Skin epidermis (tissue), 12 donors: Measurements from ENCODE around the gene ZNF275.
A peak's percentile ranks its signal among the peaks of the same experiment; 100 is the strongest.
"Not testable (repeated sequence)": the region's sequence is repeated elsewhere in the genome, so short reads cannot be mapped to it uniquely, and the experiment has no call there.

Experiments
- H3K27ac ChIP-seq, 21 experiments: fragments of 200-600 bp; sonication (generic) in 11 of 21; one replicate each; pipeline ENCODE4 v1.5.0; 2020; ENCODE audit warnings: mild to moderate bottlenecking in 3 of 21, inconsistent platforms in 2 of 21, moderate library complexity in 2 of 21
- H3K4me3 ChIP-seq, 7 experiments: fragments of 200-600 bp; sonication (generic) in 2 of 7; one replicate each; pipeline ENCODE4 v1.5.0; 2020; ENCODE audit warnings: inconsistent platforms in 2 of 7, mild to moderate bottlenecking in 2 of 7, moderate library complexity in 1 of 7

The ZNF275 gene

DNA sequence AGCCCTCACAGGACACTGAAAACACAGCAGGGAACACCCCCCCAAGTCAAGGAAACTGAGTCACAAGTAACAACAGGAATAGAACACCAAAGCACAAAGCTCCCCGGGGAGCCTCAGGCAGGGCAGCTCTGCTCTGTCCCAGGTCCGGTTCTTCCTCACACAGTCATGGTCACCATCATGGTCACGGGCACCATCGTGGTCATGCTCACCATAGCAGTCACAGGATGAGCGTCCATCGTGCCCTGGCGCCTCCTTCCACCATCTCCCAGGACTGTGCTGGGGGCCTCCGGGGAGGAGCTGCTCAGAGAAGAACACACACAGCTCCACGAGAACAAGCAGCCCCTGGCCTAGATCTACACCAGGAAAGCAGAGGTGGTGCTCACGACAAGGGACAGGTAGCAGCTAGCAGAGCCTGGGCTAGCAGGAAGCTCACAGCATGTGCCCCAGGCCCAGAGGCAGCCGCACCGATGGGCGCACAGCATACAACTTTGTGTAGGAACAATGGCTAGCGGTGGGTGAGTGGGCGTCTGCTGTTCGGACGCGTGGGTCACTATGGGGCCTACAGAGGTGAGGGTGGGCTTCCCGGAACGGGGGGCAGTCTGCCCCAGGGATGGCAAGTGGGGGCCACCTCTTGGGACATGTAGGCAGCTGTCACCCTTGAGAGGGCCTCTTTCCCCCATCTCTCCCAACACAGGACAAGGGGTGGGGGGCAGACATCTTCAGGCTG is 15.8 kb upstream of the ZNF275 start:
- no peak overlapping the region for H3K27ac ChIP-seq
- no peak overlapping the region for H3K4me3 ChIP-seq

DNA sequence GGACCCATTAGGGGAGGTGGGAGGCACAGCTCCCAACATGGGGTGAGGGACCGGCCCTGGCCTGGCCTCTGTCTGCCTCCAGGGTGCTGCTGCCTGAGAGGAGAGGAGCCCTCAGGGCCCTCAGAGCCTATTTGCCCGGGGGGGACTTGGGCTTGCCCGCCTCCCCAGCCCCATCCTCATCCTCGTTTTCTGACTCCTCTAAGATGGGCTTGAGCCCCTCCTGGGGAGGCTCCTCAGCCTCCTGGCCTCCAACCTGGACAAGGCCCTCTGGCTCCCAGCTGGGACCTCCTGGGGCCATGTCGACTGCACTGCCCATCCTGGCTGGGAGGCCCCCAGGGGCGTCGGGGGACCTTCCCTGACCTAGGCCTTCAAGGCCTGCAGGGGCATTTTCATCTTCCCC is 15.1 kb upstream of the ZNF275 start:
- Histone ChIP-seq H3K4me3 (no peak overlapping the region), H3K27ac (no peak overlapping the region)

DNA sequence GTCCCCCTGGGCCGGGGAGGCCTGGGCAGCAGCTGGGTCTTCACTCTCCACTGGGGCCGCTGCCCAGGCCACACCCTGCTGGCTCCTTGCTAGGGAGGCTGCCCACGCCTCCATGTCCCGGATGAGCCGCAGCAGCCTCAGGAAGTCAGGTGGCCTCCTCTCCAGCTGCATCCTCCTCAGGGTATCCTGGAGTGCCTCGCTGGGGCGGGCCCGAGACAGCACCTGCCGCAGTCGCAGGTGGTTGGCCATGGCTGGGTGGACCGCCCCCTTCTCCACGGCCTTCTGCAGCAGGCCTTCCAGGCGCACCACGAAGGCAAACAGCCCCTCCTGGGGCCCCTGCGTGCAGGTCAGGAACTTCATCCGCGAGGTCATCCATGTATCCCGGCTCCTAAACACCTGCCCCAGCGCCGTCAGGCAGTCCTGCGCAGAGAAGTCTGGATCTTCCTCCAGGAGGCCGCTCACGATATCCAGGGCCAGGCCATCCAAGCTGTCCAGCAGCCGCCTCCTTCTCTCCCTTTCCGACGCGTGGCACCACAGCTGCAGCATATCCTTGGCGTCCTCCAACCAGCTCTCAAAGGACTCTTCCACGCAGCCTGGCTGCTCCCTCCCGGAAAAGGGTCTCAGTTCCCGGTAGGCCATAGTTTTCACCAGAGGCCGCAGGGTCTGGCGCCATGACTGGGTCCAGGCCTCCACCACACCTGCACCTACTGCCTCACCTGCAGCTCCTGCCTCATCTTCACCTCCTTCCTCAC is 14.5 kb upstream of the ZNF275 start:
- H3K4me3 ChIP-seq: no peak overlapping the region
- no peak overlapping the region for H3K27ac ChIP-seq

DNA sequence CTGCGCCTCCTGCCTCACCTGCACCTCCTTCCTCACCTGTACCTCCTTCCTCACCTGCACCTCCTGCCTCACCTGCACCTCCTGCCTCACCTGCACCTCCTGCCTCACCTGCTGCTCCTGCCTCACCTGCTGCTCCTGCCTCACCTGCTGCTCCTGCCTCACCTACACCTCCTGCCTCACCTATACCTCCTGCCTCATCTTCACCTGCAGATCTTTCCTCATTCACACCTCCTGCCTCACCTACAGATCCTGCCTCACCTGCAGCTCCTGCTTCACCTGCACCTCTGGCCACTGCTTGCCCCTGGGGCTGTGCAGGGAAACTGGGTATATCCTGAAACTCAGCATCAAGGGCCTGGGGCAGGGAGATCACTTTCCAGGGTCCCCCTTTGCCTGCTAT is 13.9 kb upstream of the ZNF275 start:
- not testable (repeated sequence) for H3K4me3 ChIP-seq

DNA sequence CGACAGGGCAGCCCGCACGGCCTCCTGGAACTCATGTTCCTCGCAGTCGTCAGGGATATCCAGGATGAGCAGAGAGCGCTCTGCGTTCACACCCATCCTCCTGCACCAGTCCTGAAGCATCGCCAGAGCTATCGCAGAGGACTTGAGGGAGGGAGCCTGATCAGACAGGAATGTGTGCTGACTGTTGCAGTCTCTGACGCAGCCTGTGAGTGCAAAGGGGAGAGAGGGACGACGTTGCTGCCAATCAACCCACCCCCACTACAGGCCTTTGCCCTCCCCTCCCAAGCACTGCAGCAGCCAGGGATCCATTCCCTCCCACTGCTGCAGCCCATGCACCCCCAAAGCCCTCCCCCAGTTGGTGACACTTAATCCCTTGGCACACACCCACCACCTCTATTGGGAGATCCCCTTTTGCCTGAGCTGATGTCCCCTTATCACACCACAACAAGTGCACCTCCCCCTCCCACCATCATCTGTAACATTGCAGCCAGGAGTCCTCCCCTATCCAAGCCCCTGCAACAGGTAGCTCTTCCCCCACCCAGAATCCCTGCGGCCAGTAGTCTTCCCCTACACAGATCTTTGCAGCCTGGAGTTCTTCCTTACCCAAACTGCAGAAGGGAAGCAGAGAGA is 13.3 kb upstream of the ZNF275 start:
- Histone ChIP-seq H3K4me3 (no peak overlapping the region), H3K27ac (no peak overlapping the region)

More for the DNA sequence above, 13.9 kb upstream of the ZNF275 start:
- H3K27ac ChIP-seq: not testable (repeated sequence)

DNA sequence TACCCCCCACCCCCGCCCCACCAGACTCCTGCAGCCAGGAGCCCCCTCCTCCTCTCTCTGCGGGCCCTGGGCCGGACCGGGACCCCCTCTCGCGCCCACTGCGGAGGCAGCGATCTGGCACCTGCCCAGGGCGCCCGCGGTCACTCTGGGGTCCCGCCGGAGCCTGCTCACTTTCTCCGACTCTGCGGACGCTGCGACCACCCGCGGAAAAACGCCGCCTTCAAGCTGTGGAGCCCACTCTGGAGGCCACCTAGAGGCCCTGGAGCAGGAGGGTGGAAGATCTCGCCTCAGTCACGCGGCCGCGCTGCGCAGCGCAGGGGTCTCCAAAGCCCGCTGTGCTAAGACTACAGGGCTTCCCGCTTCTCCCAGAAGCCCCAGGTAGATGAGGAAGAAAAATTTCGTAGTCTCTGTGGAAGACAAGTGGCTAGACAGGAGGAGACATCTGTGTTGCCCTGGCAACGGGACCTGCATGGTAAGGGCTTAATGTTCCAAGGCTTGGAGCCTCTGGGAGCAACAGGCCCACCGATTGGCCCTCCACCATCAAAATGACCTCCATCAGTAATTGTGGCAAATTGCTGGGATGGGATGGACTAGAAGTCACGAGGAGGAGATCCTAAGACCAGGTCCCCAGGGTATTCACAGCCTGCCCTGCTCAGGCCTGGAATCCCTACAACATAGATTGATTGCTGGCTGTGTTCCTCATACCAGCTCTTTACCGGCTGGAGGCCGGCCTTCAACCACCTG is 12.4 kb upstream of the ZNF275 start, which contains the start of gene PNMA6F:
Gene PNMA6F (minus strand): TSS at position 387 of the 744 bp plus-strand sequence. CDS start 1,093 bp downstream, outside the sequence.
- Histone ChIP-seq H3K27ac (no peak within 1 kb of the TSS), H3K4me3 (no peak within 1 kb of the TSS)

DNA sequence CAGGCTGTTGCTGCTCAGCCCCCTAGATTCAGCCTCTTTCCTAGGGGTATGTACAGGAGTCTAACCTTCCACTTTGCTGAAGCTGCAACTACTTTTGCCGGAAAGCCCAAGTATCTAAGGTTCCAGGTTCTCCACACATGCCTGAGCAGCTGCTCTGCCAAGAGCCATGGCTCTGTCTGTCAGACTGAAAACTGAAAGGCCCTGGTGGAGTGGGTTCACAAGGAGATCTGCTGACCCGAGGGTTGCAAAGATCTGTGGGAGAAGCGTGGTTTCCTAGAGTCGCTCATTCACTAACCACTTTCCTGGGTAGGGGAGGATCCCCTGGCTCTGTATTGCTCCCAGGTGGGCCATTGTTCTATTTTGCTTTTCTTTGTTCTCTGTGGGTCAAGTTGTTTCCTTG is 6.4 kb upstream of the ZNF275 start:
- Histone ChIP-seq H3K27ac (no peak overlapping the region), H3K4me3 (no peak overlapping the region)

DNA sequence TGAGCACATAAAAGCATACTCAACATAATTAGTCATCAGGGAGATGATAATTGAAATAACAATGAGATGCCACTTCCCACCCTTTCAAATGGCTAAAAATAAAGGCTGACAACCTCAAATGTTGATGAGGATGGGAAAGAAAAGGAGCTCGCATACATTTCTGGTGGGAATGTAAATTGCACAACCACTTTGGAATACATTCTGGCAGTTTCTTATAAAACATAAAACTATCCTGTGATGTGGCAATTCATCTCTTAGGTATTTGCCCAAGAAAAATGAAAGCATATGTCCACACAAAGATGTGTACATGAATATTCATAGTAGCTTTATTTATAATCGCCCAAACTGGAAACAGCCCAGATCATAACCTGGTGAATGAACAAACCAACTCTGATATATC is 687 bp upstream of the ZNF275 start:
- peak overlapping the region in 1 of 7 experiments; percentile 57 for H3K4me3 ChIP-seq
- no peak overlapping the region for H3K27ac ChIP-seq

DNA sequence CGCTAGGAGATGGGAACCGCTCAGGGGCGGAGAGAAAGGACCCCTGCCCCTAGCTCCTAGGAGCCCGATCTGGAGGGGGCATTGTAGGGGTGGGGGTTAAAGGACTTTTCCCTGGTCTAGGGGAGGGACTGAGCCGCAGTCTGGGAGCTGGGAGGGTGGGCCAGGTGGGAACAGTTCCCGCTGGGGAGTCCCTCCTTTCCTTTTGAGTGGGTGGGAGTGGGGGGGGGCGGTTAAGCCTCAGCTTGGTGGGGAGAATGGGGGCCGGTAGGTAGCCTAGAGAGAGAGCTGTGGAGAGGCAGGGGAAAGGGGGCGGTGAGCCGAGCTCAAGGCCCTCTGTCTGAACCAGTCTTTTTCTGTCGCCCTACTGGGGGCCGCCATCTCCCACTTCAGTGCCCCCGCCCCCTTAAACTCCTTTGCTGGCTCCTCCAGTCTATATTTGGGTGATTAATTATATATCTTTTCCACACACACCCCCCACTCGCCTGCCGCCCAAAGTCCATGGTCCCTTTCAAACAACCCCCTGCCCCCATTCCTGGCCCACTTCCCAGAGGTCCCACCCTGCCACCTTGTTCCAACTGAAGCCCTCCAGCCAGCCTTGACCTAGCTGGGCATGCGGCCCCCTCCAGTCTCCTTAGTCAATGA is 822 bp downstream of the ZNF275 start:
- Histone ChIP-seq H3K4me3 (peak overlapping the region; percentile 36 to 62 (median 55)), H3K27ac (peak overlapping the region in 20 of 21 experiments; percentile 21 to 84 (median 72))

DNA sequence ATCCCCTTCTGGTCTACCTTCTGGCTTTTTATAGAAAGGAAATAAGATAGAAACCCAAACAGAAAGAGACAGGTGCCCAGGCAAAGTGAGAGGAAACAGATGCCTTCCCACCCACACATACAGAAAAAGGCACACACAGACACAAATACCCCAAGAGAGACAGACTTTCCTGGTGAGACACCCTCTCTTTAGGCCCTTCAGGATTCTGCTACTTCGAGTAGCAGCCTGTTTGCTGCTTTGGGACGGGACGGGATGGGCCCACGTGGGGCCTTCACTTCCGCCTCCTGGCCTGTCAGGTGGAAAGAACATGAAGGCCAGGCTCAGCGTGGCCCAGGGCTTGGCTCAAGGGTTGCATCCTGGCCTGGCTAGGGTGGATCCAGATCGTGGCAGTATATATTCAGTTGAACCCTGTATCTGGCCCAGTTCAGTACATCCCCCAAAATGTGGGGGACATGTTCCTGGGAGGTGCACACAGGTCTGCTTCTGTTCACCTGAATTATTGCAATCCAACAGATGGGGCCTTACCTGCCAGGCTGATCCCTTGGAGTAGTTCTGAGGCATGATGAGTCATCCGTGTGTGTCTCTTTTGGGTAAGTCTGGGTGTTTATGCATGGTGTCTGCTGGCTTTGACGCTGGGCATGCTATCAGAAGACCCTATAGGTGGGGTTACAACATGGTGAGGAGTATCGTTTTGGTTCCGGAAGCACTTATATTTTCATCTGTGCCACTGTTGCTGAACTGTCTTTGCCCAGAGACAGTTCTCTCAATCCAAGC is 2.4 kb downstream of the ZNF275 start:
- Histone ChIP-seq H3K27ac (peak overlapping the region in 1 of 21 experiments; percentile 5), H3K4me3 (no peak overlapping the region)

DNA sequence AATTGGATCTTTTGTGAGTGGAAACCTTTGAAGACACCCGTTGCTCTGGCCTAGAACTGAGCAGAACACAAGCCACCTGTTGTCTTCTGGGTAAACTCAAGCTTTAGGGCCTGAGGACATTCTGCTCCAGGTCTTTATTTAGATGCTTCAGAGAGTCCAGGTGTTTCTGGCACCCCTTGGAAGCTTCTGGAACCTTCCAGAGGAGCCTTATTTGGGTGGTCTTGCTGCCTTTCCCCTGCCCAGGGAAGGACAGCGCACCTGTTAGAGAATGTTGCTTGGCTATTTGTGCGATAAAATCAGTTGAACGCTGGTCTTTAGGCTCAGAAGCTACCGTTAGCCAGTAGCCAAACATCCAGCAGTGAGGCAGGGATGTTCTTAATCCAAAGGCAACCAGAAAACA is 3.0 kb downstream of the ZNF275 start:
- H3K27ac ChIP-seq: no peak overlapping the region
- H3K4me3 ChIP-seq: no peak overlapping the region

DNA sequence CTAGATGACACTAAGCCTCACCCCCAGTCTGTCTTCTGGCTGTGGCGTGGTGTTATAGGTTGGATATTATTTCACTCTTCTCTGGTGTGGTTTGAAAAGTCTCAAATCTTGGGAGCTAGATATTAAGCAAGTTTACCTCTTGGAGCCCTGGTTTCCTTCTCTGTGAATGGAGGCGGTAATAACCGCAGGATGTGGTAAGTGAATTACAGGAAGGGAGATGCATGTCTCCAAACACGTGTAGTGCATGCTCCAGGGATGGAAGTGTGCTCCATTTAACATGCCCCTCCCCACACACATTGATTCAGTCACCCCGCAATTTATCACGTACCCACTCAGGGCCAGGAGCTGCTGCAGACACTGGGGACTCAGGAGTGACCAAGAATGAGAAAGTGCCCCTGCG is 4.9 kb downstream of the ZNF275 start:
- no peak overlapping the region for H3K4me3 ChIP-seq
- no peak overlapping the region for H3K27ac ChIP-seq

DNA sequence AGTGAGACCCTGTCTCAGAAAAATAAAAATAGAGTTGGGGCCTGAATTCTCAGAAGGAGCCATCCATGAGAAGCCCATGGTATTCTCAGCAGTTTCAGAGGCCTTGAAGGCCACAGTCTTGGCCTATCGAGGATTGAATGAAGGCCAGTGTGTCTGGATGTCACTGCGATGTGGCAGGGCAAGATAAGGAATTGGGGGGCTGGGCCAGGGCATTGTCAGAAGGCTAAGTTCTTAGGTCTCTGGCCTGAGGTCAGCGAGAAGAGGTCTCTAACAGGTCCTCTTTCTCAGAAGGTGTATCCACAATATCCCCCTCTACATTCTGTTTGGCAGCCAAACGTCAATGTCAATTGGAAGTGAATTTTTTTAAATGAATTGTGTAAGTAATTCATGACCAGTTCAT is 5.7 kb downstream of the ZNF275 start:
- no peak overlapping the region for H3K27ac ChIP-seq
- H3K4me3 ChIP-seq: no peak overlapping the region

DNA sequence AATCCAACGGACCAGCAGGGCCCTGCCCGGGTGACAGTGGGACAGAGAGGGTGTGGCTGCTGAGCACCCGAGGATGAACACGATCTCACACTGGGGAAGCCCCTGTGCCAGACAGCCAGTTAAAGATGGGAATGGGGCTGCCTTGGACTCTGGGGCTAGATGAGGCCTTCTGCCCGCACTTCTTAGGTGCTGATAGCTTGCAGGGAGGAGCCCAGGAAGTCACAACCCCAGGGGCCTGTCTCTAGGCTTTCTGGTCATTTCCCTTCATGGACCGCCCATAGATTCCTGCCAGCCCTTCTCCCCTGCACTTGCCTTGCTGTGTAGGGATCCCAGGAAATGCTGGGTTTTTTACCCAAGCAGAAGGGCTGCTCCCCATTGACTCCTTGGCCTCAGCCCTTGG is 6.2 kb downstream of the ZNF275 start:
- Histone ChIP-seq H3K4me3 (no peak overlapping the region), H3K27ac (no peak overlapping the region)

DNA sequence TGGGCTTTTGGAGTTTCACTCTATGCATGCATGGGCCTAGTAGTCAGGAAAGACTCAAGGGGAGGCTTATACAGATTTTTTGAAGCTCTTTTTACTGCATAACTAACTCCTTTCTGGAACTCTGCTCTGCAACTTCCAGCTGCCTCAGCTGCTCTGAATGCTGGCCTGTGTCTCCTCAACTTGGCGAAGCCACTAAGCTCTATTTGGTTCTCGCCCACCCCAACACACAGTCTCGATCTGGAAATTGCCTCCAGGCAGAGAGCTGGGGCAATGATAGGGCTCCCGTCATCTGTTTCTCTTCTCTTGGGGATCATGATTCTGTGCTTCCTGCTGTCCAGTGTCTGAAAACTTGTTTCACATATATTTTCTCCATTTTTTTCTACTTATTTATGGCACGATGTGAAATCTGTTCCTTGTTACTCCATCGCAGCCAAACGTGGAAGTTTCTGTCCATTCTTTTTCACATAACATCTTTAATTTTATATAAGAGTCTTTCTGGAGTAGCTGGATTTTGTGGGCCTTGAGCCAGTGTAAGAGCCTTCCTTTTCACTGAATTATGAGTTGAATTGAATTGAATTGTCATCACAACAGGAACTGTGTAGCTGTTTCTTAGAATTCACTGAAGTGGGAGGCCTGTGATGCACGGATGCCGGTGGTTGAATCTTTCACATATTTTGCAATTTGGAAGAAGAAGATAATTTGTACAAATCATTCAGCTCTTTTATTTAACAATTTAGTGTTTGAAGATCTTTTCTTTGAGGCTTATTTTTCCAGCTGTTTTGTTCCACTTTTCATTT is 9.0 kb downstream of the ZNF275 start:
- no peak overlapping the region for H3K4me3 ChIP-seq
- no peak overlapping the region for H3K27ac ChIP-seq

DNA sequence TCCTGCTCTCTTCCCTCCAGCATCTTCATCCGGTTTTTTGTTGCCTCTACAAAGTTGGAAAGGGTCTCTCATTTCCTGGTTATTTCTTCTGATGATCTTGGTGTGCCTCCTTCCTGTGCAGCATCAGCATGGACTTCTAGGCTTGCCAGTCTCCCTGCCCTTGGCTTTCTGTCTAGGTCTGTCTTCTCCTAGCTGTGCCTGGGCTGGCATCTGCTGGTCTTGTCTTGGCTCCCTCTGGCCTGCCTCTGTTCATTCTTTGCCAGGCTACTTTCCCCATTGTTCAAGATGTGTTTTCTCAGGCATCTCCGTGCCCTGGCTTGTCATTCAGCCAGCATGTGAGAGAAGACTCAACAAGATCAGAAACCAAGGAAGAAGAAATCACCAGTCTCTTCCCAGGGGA is 9.7 kb downstream of the ZNF275 start:
- no peak overlapping the region for H3K4me3 ChIP-seq
- no peak overlapping the region for H3K27ac ChIP-seq

DNA sequence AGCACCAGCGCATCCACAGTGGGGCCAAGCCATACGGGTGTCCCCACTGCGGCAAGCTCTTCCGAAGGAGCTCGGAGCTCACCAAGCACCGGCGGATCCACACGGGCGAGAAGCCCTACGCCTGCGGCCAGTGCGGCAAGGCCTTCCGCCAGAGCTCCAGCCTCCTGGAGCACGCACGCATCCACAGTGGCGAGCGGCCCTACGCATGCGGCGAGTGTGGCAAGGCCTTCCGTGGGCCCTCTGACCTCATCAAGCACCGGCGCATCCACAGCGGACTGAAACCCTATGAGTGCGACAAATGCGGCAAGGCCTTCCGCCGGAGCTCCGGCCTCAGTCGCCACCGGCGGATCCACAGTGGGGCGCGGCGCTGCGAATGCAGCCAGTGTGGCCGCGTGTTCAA is 13.6 kb downstream of the ZNF275 start:
- no peak overlapping the region for H3K4me3 ChIP-seq
- H3K27ac ChIP-seq: no peak overlapping the region

DNA sequence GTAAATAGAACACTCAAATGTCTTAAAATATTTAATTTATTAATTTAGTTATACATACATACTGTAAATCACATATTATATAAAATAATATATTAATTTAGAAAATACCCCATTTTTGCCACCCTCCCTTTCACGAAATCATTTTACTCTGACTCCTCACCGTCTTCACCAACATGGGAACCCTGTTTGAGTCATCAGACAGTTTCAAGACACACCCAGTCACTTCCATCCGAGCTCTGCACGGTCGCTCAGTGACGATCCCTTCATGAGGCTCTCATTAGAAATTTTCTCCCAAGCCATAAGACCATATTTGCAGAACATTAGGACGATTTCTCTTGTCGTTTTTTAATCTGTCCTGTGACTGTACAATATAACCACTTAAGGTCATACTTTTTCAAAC is 14.5 kb downstream of the ZNF275 start:
- no peak overlapping the region for H3K27ac ChIP-seq

More for the DNA sequence above, 14.5 kb downstream of the ZNF275 start:
- H3K4me3 ChIP-seq: no peak overlapping the region
